GM12872 (cell line): ENCODE data around the gene TMPRSS11E.

Experiments used
- TF ChIP-seq, protein P1 (sequence below): IDR thresholded peaks from 3 replicates; pipeline ENCODE4 v1.5.1; 2011; ENCODE audit warnings: low read depth, mild to moderate bottlenecking, low read length, moderate library complexity; ENCODE audit not compliant: insufficient read depth

The TMPRSS11E gene

DNA sequence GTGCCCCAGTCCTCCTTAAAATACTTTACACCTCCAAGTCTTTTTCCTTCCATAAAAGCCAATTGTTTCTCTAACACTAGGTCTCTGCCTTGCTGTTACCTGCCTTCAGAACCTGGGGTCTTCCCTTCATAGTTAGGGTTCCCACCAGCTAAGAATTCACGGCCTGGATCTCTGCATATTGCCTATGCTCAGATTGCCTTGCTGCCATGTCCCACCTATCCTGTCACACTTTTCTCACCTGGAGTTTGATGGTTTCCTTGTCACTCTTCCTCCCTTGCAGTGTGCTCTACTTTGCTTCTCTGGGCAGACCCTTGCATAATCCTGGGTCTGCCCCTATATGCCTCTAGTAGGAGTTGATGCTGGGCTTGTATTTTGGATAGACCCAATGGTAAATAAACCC, 36.6 kb upstream of the TMPRSS11E start:
- TF ChIP-seq, protein P1, sequence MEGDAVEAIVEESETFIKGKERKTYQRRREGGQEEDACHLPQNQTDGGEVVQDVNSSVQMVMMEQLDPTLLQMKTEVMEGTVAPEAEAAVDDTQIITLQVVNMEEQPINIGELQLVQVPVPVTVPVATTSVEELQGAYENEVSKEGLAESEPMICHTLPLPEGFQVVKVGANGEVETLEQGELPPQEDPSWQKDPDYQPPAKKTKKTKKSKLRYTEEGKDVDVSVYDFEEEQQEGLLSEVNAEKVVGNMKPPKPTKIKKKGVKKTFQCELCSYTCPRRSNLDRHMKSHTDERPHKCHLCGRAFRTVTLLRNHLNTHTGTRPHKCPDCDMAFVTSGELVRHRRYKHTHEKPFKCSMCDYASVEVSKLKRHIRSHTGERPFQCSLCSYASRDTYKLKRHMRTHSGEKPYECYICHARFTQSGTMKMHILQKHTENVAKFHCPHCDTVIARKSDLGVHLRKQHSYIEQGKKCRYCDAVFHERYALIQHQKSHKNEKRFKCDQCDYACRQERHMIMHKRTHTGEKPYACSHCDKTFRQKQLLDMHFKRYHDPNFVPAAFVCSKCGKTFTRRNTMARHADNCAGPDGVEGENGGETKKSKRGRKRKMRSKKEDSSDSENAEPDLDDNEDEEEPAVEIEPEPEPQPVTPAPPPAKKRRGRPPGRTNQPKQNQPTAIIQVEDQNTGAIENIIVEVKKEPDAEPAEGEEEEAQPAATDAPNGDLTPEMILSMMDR = no peak

DNA sequence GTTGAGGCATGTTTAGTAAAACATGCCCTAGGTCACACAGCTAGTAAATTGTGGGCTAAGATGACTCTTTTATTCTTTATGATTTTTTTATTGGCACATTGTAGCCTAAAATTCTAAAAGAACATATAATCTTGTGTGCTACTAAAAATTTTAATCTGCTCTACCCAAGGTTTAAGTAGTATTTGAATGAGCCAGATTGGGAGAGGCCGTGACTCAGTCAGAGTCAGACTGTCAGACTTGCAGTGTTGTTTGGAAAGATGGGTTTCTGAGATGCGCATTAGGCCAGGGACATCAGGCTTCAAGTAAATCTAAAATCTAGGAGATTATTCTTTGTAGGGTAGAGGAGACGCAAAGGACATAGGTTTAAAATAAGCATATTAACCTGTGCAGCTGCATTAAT, 30.7 kb upstream of the TMPRSS11E start:
- TF ChIP-seq, protein P1 = no peak

DNA sequence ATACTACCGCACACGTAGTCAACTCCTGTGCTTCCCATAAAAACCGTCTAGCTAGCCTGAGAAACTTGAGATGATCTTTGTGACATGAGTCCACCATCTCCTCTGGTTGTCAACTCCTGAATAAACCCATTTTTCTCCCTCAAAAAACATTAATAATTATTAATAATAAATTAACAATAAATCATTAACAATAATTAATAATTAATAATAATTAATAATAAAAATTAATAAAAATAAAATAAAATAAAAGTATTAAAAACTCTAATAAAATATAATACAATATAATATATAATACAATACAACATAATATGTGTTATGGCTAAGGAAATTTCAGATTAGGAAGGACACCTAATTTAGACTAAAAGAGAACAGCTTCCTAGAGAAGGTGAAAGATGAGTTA, 20.7 kb upstream of the TMPRSS11E start:
- TF ChIP-seq, protein P1 = no peak

DNA sequence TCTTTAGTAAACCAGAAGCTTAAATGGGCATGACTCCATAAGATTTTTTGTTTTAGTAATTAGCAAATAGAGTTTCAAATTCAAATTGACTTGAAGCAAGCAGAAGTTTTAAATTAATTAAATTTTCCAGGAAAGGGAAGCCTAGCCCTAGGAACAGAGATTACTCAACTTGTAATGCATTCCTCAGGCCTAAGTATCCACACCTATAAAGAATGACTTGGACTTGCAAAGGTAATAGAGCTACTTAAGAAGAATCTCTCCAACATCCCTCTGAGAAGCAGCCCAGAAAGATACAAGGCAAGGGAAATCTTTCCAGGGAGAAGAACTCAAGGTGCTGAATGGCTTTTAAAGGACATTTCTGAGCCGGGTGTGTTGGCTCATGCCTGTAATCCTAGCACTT, 16.9 kb upstream of the TMPRSS11E start:
- TF ChIP-seq, protein P1 = no peak

DNA sequence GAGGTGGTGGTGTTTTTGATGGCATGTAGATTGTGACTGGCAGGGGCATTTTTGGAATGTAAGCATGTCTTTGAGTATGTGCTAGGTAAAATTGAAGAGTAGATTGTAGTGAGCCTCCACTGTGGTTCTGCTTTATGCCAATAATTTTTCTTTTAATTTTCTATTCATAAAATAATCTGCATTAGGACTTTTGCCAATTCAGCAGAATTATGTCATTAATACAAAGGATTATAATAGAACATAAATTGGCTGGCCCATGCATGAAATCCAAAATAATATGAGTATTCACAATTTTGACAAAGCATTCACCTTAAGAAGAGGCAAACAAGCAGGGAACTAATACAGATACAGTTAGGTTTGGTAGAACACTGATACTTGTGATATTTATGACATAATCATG, 14.9 kb upstream of the TMPRSS11E start:
- TF ChIP-seq, protein P1 = no peak

DNA sequence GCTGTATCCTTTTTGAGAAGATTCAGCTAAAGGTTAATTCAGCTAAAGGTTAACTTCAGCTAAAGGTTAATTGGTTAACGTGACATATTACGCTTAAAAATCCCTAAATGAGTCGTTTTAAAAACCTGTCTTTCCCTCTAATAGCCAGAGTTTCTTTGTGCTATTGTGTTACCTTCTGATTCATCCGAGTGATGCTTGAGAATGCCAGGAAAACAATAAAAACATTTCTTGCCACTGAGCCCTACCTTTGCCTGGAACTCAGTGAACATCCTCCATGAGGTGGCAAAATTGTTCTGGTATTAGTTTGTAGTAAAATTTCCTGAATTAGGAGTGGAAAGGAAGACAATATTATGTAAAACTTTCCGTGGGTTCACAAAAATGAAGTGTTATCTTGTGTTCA, 13.7 kb upstream of the TMPRSS11E start:
- TF ChIP-seq, protein P1 = no peak

DNA sequence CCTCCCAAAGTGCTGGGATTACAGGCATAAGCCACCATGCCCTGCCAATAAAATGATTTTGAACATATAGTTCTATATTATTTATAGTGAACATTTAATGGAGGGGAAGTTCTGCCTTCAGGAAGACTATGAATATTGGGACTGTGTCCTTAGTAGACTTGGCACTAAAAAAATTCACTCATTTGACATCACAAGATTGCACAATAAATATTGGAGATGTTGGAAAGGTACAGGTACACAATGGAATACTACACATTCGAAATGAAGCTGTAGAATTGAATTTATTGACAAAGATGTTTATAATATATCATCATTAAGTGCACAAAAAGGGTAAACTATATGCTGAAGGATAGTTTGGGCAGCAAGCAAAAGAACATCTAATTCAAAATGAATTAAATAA, 13.0 kb upstream of the TMPRSS11E start:
- TF ChIP-seq, protein P1 = no peak

DNA sequence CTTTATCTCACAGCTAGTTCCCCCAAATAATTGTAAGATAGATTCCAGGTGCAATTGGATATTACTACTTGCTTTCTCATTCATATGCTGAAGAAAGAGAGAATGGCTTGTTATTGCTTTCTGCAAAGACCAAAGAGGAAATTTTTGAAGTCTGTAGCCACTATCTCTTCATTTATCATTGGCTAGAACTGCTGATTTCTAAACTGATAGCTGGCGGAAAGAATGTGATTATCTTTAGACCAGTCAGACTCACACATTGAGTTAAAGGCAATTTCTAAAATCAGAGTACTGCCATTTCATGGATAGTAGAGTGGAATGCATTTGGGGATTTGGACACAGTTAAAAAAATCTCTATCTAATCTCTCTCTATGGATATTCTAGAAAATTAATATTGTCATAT, 12.4 kb upstream of the TMPRSS11E start:
- TF ChIP-seq, protein P1 = no peak
